ENCODE results near the gene MX2.
"Not testable (repeated sequence)": the region's sequence is repeated elsewhere in the genome, so short reads cannot be mapped to it uniquely, and the experiment has no call there.

The MX2 gene

DNA sequence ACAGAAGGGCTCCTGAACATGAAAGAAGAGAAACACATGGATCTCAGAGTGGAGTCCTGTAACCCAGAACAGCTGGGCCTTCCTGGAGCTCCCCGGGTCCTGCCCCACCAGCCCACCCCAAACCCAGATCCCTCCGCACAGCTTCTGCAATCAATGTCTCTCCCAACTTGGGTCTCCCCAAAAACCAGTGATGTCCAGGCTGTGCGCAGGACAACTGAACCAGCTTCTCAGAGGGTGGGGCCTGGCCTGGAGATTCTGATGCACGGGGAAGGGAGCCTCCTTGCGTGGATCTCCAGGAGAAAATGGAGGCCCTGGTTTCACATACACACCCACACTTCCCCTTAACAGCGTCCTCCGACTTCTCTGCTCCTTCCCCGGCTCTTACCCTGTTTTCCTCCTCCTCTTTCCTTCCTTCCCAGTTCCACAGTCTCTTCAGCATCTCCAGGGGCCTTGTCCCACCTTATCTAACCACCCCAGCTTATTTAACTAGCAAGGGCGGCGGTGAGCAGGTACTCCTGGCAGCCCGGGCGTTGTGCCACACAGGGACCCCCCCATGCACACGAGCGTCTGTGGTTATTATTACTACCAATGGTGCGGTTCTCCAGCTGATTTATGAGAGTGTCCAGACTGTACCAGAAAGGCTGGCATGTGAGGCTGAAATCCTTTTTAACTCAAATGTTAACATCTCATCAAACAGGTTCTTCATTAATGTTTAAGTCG lies 11.2 kb upstream of the MX2 start:
- Histone ChIP-seq H3K27me3 (ENCODE audit: low read depth, low read length) (peaks cover 12% of the 10 kb centered on the region), H4K20me1 (ENCODE audit: insufficient read depth, low read length) (no peaks in the 10 kb centered on the region), H3K4me2 (ENCODE audit: low read length) (no peak overlapping the region), H3K36me3 (replicated peaks; ENCODE audit: low read depth, low read length) (no peaks in the 10 kb centered on the region), H3K27ac (ENCODE audit: low read length) (no peak overlapping the region), H3K9me3 (ENCODE audit: insufficient read depth, low read length) (no peaks in the 10 kb centered on the region), H3K4me1 (ENCODE audit: low read length) (no peaks in the 10 kb centered on the region), H3K9ac (ENCODE audit: low read length) (no peak overlapping the region), H3K4me3 (ENCODE audit: low read length) (no peak overlapping the region), H3K79me2 (ENCODE audit: low read length) (no peaks in the 10 kb centered on the region), H2AFZ (ENCODE audit: low read depth, low read length) (no peak overlapping the region)
- TF ChIP-seq, protein P1, sequence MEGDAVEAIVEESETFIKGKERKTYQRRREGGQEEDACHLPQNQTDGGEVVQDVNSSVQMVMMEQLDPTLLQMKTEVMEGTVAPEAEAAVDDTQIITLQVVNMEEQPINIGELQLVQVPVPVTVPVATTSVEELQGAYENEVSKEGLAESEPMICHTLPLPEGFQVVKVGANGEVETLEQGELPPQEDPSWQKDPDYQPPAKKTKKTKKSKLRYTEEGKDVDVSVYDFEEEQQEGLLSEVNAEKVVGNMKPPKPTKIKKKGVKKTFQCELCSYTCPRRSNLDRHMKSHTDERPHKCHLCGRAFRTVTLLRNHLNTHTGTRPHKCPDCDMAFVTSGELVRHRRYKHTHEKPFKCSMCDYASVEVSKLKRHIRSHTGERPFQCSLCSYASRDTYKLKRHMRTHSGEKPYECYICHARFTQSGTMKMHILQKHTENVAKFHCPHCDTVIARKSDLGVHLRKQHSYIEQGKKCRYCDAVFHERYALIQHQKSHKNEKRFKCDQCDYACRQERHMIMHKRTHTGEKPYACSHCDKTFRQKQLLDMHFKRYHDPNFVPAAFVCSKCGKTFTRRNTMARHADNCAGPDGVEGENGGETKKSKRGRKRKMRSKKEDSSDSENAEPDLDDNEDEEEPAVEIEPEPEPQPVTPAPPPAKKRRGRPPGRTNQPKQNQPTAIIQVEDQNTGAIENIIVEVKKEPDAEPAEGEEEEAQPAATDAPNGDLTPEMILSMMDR (IDR thresholded peaks at IDR 0.05; ENCODE audit: low read depth, low read length): no peak
- TF ChIP-seq EZH2phosphoT487 (IDR thresholded peaks at IDR 0.05; ENCODE audit: low read depth): no peak

DNA sequence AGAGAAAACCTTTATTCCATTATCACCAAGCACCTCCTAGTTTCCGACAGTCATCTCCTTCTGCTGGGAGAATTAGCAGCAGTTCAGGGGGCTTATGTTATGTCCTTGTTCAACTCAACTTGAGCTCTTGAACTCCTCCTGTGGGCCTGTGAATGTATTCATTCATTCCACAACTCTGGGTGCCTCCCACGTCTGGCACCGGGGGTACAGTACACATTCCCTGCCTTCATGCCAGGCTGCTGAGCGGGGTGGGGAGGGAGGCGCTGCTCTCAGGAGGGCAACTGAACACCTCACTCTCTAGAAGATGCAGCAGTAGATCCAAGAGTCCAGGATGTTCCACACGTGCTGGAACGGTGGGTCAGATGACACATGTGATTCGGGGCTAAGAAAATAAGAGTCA lies 4.3 kb upstream of the MX2 start:
- no peak overlapping the region for H3K4me3 ChIP-seq (ENCODE audit: low read length)
- H3K9me3 ChIP-seq (ENCODE audit: insufficient read depth, low read length): no peaks in the 10 kb centered on the region
- H3K27ac ChIP-seq (ENCODE audit: low read length): no peak overlapping the region
- no peaks in the 10 kb centered on the region for H3K36me3 ChIP-seq (replicated peaks; ENCODE audit: low read depth, low read length)
- TF ChIP-seq, protein P1 (IDR thresholded peaks at IDR 0.05; ENCODE audit: low read depth, low read length): no peak
- no peak for TF ChIP-seq EZH2phosphoT487 (IDR thresholded peaks at IDR 0.05; ENCODE audit: low read depth)
- 0 out of 2 replicates have a peak, but pooled peaks cover 7% of the 10 kb centered on the region for H3K27me3 ChIP-seq (ENCODE audit: low read depth, low read length)
- peaks cover 13% of the 10 kb centered on the region for H3K4me1 ChIP-seq (ENCODE audit: low read length)
- H3K79me2 ChIP-seq (ENCODE audit: low read length): no peaks in the 10 kb centered on the region
- no peak overlapping the region for H3K4me2 ChIP-seq (ENCODE audit: low read length)
- H2AFZ ChIP-seq (ENCODE audit: low read depth, low read length): no peak overlapping the region
- H3K9ac ChIP-seq (ENCODE audit: low read length): no peak overlapping the region
- H4K20me1 ChIP-seq (ENCODE audit: insufficient read depth, low read length): no peaks in the 10 kb centered on the region

DNA sequence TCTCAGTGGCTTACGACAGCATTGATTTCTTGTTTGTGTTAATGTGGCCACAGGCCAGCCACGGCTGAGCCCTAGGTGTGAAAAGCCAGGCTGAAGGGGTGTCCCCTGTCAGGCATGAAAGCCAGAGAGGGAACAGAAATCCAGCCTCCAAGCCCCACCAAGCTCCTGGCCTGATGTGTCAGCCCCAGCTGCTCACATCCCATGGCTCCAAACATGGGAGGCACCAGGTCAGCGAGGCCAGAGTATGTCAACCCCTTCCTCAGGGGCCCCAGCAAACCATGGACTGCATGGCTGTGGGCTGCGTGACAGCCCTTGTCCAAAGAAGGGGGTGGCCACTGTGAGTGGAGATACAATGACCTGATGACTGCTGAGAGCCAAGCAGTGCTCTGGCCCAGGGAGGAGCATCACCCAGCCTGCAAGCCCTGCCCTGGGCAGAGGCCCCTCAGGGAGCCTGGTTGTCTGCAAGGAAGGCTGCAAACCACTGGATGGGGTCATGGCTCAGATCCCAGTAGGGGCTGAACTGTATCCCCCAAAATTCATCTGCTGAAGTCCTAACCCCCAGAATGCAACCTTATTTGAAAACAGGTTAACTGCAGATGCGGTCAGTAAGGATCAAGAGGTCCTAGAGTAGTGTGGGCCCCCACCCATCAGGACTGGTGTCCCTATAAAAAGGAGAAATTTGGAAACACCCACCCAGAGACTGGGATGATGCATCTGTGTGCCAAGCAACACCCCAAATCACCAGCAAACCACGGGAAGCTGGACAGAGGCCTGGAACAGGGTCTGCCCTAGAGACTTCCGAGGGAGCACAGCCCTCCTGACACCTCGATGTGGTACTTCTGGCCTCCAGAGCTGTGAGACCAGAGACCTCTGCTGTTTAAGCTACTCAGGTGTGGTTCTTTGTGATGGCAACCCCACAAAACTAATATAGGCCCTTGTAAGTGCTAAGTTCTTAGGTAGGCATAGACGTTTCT lies 3.3 kb upstream of the MX2 start:
- TF ChIP-seq, protein P1 (IDR thresholded peaks at IDR 0.05; ENCODE audit: low read depth, low read length): no peak
- no peak for TF ChIP-seq EZH2phosphoT487 (IDR thresholded peaks at IDR 0.05; ENCODE audit: low read depth)
- H3K27me3 ChIP-seq (ENCODE audit: low read depth, low read length): 0 out of 2 replicates have a peak, but pooled peaks cover 7% of the 10 kb centered on the region
- no peak overlapping the region for H3K27ac ChIP-seq (ENCODE audit: low read length)

DNA sequence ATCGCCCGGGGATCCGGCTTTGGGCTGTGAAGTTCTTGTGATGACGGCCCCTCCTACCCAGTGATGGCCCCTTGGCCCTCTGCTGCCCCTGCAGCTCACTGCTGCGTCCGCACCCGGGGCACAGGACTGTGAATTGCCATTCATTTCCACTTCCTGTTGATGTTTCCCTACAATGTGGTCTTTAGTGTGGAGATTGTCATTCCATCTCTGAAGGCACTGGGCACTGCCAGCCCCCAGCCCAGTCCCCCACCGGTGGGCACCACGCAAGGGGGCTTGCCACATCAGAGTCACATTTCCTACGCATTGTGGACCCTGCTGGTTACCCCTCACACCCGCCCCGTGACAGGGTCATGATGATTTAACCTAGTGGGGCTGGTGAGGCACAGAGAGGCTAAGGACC lies 2.5 kb upstream of the MX2 start:
- H3K27me3 ChIP-seq (ENCODE audit: low read depth, low read length): 0 out of 2 replicates have a peak, but pooled peaks cover 7% of the 10 kb centered on the region
- no peaks in the 10 kb centered on the region for H3K79me2 ChIP-seq (ENCODE audit: low read length)
- H3K4me2 ChIP-seq (ENCODE audit: low read length): no peak overlapping the region
- H2AFZ ChIP-seq (ENCODE audit: low read depth, low read length): no peak overlapping the region
- no peaks in the 10 kb centered on the region for H4K20me1 ChIP-seq (ENCODE audit: insufficient read depth, low read length)
- no peak overlapping the region for H3K27ac ChIP-seq (ENCODE audit: low read length)
- H3K4me1 ChIP-seq (ENCODE audit: low read length): peaks cover 27% of the 10 kb centered on the region
- no peaks in the 10 kb centered on the region for H3K36me3 ChIP-seq (replicated peaks; ENCODE audit: low read depth, low read length)
- no peak overlapping the region for H3K9ac ChIP-seq (ENCODE audit: low read length)
- no peak overlapping the region for H3K4me3 ChIP-seq (ENCODE audit: low read length)
- H3K9me3 ChIP-seq (ENCODE audit: insufficient read depth, low read length): no peaks in the 10 kb centered on the region
- TF ChIP-seq, protein P1 (IDR thresholded peaks at IDR 0.05; ENCODE audit: low read depth, low read length): no peak
- TF ChIP-seq EZH2phosphoT487 (IDR thresholded peaks at IDR 0.05; ENCODE audit: low read depth): no peak

More for the DNA sequence above, 3.3 kb upstream of the MX2 start:
- Histone ChIP-seq H3K36me3 (replicated peaks; ENCODE audit: low read depth, low read length) (no peaks in the 10 kb centered on the region), H3K79me2 (ENCODE audit: low read length) (no peaks in the 10 kb centered on the region), H3K9ac (ENCODE audit: low read length) (no peak overlapping the region), H4K20me1 (ENCODE audit: insufficient read depth, low read length) (no peaks in the 10 kb centered on the region), H3K4me1 (ENCODE audit: low read length) (peaks cover 19% of the 10 kb centered on the region), H3K9me3 (ENCODE audit: insufficient read depth, low read length) (no peaks in the 10 kb centered on the region), H3K4me3 (ENCODE audit: low read length) (no peak overlapping the region), H2AFZ (ENCODE audit: low read depth, low read length) (no peak overlapping the region), H3K4me2 (ENCODE audit: low read length) (no peak overlapping the region)

DNA sequence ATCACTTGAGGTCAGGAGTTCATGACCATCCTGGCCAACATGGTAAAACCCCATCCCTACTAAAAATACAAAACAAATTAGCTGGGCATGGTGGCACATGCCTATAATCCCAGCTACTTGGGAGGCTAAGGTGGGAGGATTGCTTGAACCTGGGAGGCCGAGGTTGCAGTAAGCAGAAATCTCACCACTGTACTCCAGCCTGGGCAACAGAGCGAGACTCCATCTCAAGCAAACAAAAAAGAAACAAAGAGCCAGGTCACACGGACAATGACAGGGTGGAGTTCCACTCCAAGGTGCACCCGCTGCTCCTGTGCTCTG lies 2.1 kb upstream of the MX2 start:
- not testable (repeated sequence) for H3K36me3 ChIP-seq (replicated peaks; ENCODE audit: low read depth, low read length); H3K9me3 ChIP-seq (ENCODE audit: insufficient read depth, low read length); H3K27ac ChIP-seq (ENCODE audit: low read length); H3K4me3 ChIP-seq (ENCODE audit: low read length); H2AFZ ChIP-seq (ENCODE audit: low read depth, low read length); H3K4me2 ChIP-seq (ENCODE audit: low read length); H3K27me3 ChIP-seq (ENCODE audit: low read depth, low read length); H4K20me1 ChIP-seq (ENCODE audit: insufficient read depth, low read length); H3K9ac ChIP-seq (ENCODE audit: low read length); H3K79me2 ChIP-seq (ENCODE audit: low read length)
- peaks cover 30% of the 10 kb centered on the region for H3K4me1 ChIP-seq (ENCODE audit: low read length)
